ENCODE measurements around the gene PLOD2.

Gene PLOD2

DNA sequence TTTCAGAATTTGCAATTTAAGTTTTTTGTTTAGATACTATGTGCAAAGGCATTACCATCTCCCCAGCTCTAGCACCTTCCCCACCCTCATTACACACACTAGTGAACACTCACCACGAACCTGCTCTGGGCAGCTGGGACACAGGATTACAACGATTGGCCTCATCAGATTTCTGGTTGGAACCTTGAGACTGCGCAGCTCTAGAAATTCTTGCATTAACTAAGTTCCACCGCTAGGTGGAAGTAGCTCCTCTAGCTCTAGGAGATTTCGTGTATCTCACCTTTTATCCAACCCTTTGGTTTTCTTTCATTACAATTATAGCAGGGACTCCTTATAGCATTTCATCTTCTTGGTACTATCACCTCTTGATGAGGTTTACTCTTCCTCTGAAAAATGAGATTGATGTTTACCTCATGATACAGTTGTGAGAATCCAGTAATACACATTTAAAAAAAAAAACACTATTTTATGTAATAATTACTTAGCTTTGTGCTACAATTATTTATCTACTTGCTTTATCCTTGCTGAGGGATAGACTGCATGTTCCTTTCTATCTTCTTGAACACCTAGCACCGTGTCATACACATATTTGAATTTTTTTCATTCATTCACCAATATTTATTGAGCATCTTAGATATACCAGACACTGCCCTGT lies 28.7 kb upstream of the PLOD2 start:
- Histone ChIP-seq H3K4me3 (ENCODE audit: low read length) (no peak overlapping the region), H3K9me3 (replicated peaks; ENCODE audit: insufficient read depth, low read length) (no peaks in the 10 kb centered on the region), H3K27ac (ENCODE audit: low read length) (no peak overlapping the region), H3K4me1 (ENCODE audit: low read length) (no peaks in the 10 kb centered on the region), H3K36me3 (replicated peaks; ENCODE audit: insufficient read depth, low read length) (no peaks in the 10 kb centered on the region), H3F3A (ENCODE audit: insufficient read depth, low read length) (no peaks in the 10 kb centered on the region), H3K4me2 (ENCODE audit: low read depth, low read length) (0 out of 2 replicates have a peak overlapping the region, but pooled peaks have one; percentile 2), H3K9me2 (replicated peaks; ENCODE audit: insufficient read depth, low read length) (no peaks in the 10 kb centered on the region), H3K79me2 (ENCODE audit: low read length) (no peaks in the 10 kb centered on the region), H4K20me1 (ENCODE audit: insufficient read depth, low read length) (no peaks in the 10 kb centered on the region), H3K27me3 (replicated peaks; ENCODE audit: insufficient read depth, low read length) (no peaks in the 10 kb centered on the region), H2AFZ (ENCODE audit: low read length) (no peak overlapping the region), H3K9ac (ENCODE audit: low read length) (no peak overlapping the region)
- DNase-seq: peak; percentile 64
- no peak for TF ChIP-seq EZH2 (optimal IDR thresholded peaks at IDR 0.05; ENCODE audit: low read depth, low read length)
- TF ChIP-seq, protein P1, sequence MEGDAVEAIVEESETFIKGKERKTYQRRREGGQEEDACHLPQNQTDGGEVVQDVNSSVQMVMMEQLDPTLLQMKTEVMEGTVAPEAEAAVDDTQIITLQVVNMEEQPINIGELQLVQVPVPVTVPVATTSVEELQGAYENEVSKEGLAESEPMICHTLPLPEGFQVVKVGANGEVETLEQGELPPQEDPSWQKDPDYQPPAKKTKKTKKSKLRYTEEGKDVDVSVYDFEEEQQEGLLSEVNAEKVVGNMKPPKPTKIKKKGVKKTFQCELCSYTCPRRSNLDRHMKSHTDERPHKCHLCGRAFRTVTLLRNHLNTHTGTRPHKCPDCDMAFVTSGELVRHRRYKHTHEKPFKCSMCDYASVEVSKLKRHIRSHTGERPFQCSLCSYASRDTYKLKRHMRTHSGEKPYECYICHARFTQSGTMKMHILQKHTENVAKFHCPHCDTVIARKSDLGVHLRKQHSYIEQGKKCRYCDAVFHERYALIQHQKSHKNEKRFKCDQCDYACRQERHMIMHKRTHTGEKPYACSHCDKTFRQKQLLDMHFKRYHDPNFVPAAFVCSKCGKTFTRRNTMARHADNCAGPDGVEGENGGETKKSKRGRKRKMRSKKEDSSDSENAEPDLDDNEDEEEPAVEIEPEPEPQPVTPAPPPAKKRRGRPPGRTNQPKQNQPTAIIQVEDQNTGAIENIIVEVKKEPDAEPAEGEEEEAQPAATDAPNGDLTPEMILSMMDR (IDR thresholded peaks at IDR 0.05; ENCODE audit: low read length): peak; percentile 69

DNA sequence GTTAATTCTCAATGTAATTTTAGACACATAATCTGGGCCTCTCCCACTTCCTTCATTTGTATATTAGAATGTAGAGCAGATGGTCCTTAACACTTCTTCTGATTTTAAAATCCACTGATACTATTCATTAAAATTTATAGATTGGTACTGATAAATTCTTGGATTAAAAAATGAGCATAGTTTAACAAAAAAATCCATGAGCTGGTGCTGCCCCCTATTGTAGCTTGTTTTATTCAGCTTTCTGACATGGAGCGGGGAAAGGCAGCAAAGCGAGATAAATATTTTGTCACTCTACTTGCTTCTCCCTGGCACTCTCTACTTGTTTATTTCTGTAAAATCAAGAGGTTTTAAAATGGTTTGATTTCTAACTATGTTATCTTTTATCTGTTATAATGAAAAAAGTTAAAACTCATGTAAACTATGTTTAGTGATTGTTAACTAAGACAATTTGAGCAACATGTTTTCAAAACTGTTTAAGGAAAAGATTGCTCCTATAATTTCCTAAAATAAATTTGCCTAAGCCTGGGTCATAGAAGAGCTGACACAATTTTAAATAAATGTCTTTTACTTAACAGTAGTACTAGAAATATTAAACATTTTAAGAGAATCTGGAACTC lies 26.5 kb upstream of the PLOD2 start:
- no peaks in the 10 kb centered on the region for H3F3A ChIP-seq (ENCODE audit: insufficient read depth, low read length)
- H4K20me1 ChIP-seq (ENCODE audit: insufficient read depth, low read length): no peaks in the 10 kb centered on the region
- H3K9me3 ChIP-seq (replicated peaks; ENCODE audit: insufficient read depth, low read length): no peaks in the 10 kb centered on the region
- H3K9me2 ChIP-seq (replicated peaks; ENCODE audit: insufficient read depth, low read length): no peaks in the 10 kb centered on the region
- H3K36me3 ChIP-seq (replicated peaks; ENCODE audit: insufficient read depth, low read length): no peaks in the 10 kb centered on the region
- H2AFZ ChIP-seq (ENCODE audit: low read length): no peak overlapping the region
- no peaks in the 10 kb centered on the region for H3K79me2 ChIP-seq (ENCODE audit: low read length)
- H3K4me1 ChIP-seq (ENCODE audit: low read length): no peaks in the 10 kb centered on the region
- H3K27ac ChIP-seq (ENCODE audit: low read length): no peak overlapping the region
- no peak overlapping the region for H3K9ac ChIP-seq (ENCODE audit: low read length)
- DNase-seq: peak; percentile 10
- no peaks in the 10 kb centered on the region for H3K27me3 ChIP-seq (replicated peaks; ENCODE audit: insufficient read depth, low read length)
- no peak overlapping the region for H3K4me3 ChIP-seq (ENCODE audit: low read length)
- TF ChIP-seq, protein P1 (IDR thresholded peaks at IDR 0.05; ENCODE audit: low read length): peak; percentile 57
- TF ChIP-seq EZH2 (optimal IDR thresholded peaks at IDR 0.05; ENCODE audit: low read depth, low read length): no peak
- TF ChIP-seq EZH2phosphoT487 (IDR thresholded peaks at IDR 0.05; ENCODE audit: low read length): no peak
- H3K4me2 ChIP-seq (ENCODE audit: low read depth, low read length): no peak overlapping the region

DNA sequence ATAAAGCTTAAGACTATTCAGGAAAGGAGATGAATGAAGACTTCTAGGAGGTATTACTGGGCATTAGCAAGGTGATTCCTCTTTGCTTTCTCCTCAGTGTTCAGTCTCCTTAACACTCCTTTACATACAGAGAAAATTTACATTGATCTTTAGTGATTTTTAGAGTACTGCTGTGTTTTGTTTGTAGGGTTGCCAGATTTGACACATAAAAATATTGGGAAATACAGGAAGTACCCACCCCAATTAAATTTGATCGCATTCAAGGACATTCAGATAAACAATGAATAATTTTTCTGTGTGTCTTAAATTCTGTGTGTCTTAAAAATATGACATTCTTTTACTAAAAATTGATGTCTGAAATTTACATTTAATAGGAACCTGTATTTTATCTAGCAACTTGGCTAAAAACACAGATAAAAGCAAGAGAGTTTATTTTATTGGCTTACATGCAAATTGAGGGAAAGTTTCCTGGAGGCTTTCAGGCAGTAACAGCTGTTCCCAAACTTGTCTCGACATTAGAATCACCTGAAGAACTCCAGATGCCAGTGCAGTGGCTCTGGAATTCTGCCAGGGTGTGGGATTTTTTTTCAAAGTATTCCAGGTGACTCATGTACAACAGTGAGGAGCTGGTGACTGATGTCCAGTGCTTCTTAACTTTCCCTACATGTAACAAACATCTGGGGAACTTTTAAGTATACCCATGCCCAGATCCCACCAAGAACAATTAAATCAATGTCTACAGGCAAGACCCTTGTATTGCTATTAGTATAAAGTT lies 23.4 kb upstream of the PLOD2 start:
- TF ChIP-seq, protein P1 (IDR thresholded peaks at IDR 0.05; ENCODE audit: low read length): no peak
- no peak for TF ChIP-seq EZH2 (optimal IDR thresholded peaks at IDR 0.05; ENCODE audit: low read depth, low read length)
- no peak for TF ChIP-seq EZH2phosphoT487 (IDR thresholded peaks at IDR 0.05; ENCODE audit: low read length)
- Histone ChIP-seq H3K36me3 (replicated peaks; ENCODE audit: insufficient read depth, low read length) (no peaks in the 10 kb centered on the region), H3F3A (ENCODE audit: insufficient read depth, low read length) (no peaks in the 10 kb centered on the region), H3K4me1 (ENCODE audit: low read length) (no peaks in the 10 kb centered on the region), H3K9me2 (replicated peaks; ENCODE audit: insufficient read depth, low read length) (no peaks in the 10 kb centered on the region), H3K4me2 (ENCODE audit: low read depth, low read length) (no peak overlapping the region), H3K79me2 (ENCODE audit: low read length) (no peaks in the 10 kb centered on the region), H3K9me3 (replicated peaks; ENCODE audit: insufficient read depth, low read length) (no peaks in the 10 kb centered on the region), H4K20me1 (ENCODE audit: insufficient read depth, low read length) (no peaks in the 10 kb centered on the region), H3K27me3 (replicated peaks; ENCODE audit: insufficient read depth, low read length) (no peaks in the 10 kb centered on the region), H3K9ac (ENCODE audit: low read length) (no peak overlapping the region), H2AFZ (ENCODE audit: low read length) (no peak overlapping the region), H3K27ac (ENCODE audit: low read length) (no peak overlapping the region), H3K4me3 (ENCODE audit: low read length) (no peak overlapping the region)
- no peak for DNase-seq
